ENCODE data around the gene C17orf58. TPM values are rescaled to one million over a fixed set of nuclear protein-coding genes. Genes with fewer than 3 reads are reported as not detected.
"Not testable (repeated sequence)": the region's sequence is repeated elsewhere in the genome, so short reads cannot be mapped to it uniquely, and the experiment has no call there.

C17orf58 gene
- 10 to 100 TPM; 21.0 to 21.7 TPM for total RNA-seq

DNA sequence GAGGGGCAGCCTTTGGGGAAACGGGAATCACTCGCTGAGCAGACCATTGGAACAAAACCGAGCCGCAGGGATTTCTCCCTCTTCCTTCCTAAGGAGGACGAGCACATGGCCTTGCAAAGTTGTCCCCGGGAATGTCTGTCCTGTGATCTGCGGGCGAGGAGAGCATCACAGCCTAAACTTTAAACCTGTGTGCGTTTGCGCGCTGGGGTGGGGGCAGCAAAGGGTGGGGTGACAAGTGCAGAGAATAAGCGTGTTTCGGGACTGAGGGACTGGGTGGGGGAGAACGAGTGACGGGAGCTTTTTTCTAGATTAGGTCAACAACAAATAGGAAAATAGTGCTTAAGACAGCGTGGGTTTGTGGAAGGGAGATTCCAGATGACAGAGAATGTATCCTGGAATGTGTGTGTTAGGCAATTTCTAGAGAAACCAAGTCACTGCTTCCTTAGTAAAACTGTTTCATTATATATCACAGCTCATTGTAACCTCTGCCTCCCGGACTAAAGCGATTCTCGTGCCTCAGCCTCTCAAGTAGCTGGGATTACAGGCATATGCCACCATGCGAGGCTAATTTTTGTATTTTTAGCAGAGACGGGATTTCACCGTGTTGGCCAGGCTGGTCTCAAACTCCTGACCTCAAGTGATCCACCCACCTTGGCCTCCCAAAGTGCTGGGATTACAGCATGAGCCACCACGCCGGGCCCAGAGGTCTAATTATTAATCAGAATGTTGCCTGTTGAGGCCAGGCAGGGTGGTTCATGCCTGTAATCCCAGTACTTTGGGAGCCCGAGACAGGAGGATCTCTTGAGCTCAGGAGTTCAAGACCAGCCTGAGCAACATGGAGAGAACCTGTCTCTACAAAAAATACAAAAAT lies at the start of gene C17orf58:
Gene C17orf58 (minus strand): TSS at position 169 of the 871 bp plus-strand sequence. CDS start 271 bp downstream, outside the sequence.
- POLR2A ChIA-PET = interaction anchor here (0.6 to 1.4 kb wide), 2 partner anchors 39 to 58 kb away, joined by 3 to 4 read pairs; partner anchors contain the start of gene KPNA2
- intact Hi-C loops (cut with micrococcal nuclease); H3K9me3 Mint-ChIP-seq; H3K36me3 Mint-ChIP-seq (ENCODE audit: low read depth); ATAC-seq; H3K27ac Mint-ChIP-seq: not testable (repeated sequence)
- Mint-ChIP-seq H3K4me3 (peak within 1 kb of the TSS; percentile 78), H3K27me3 (peaks cover 17% of the 10 kb centered on the region), H3K4me1 (ENCODE audit: low read depth) (peaks cover 29% of the 10 kb centered on the region)
- DNase-seq = peak; percentile 22
- CTCF ChIA-PET = interaction anchor here (0.6 to 4.8 kb wide), 3 partner anchors 13 to 441 kb away, joined by 4 to 35 read pairs (median 6); no protein-coding TSS in a partner anchor

- Mint-ChIP-seq H3K27me3 (no peaks in the 10 kb centered on the region), H3K36me3 (ENCODE audit: low read depth) (peaks cover 44% of the 10 kb centered on the region), H3K4me3 (peak overlapping the region; percentile 96), H3K4me1 (ENCODE audit: low read depth) (peaks cover 15% of the 10 kb centered on the region), H3K9me3 (no peaks in the 10 kb centered on the region), H3K27ac (peak overlapping the region; percentile 96)
- POLR2A ChIA-PET = interaction anchor here (0.6 to 2.5 kb wide), 10 partner anchors 11 to 425 kb away, joined by 3 to 13 read pairs (median 3); no protein-coding TSS in a partner anchor
- intact Hi-C loops (cut with micrococcal nuclease) = no loop called here
- CTCF ChIA-PET = interaction anchor here (1.1 to 1.6 kb wide), 4 partner anchors 22 to 165 kb away, joined by 3 to 7 read pairs (median 3); no protein-coding TSS in a partner anchor
- TF ChIP-seq, protein P1, sequence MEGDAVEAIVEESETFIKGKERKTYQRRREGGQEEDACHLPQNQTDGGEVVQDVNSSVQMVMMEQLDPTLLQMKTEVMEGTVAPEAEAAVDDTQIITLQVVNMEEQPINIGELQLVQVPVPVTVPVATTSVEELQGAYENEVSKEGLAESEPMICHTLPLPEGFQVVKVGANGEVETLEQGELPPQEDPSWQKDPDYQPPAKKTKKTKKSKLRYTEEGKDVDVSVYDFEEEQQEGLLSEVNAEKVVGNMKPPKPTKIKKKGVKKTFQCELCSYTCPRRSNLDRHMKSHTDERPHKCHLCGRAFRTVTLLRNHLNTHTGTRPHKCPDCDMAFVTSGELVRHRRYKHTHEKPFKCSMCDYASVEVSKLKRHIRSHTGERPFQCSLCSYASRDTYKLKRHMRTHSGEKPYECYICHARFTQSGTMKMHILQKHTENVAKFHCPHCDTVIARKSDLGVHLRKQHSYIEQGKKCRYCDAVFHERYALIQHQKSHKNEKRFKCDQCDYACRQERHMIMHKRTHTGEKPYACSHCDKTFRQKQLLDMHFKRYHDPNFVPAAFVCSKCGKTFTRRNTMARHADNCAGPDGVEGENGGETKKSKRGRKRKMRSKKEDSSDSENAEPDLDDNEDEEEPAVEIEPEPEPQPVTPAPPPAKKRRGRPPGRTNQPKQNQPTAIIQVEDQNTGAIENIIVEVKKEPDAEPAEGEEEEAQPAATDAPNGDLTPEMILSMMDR (IDR thresholded peaks at IDR 0.05) = no peak
- no peak for ATAC-seq
- DNase-seq = no peak
Observed at GRCh38 chr17:68036304-68037147, 40.3 kb upstream of the C17orf58 start.

- TF ChIP-seq, protein P1 (IDR thresholded peaks at IDR 0.05) = no peak
- peaks cover 40% of the 10 kb centered on the region for H3K36me3 Mint-ChIP-seq (ENCODE audit: low read depth)
- ChIA-PET CTCF (interaction anchor here (0.7 to 1.6 kb wide), 4 partner anchors 23 to 796 kb away, joined by 3 to 7 read pairs (median 3); no protein-coding TSS in a partner anchor), POLR2A (interaction anchor here (0.6 to 1.8 kb wide), 6 partner anchors 12 to 426 kb away, joined by 3 to 8 read pairs (median 4); no protein-coding TSS in a partner anchor)
- peak; percentile 91 for ATAC-seq
- H3K9me3 Mint-ChIP-seq = no peaks in the 10 kb centered on the region
- no peaks in the 10 kb centered on the region for H3K27me3 Mint-ChIP-seq
- DNase-seq = peak; percentile 93
- intact Hi-C loops (cut with micrococcal nuclease) = no loop called here
- H3K4me1 Mint-ChIP-seq (ENCODE audit: low read depth) = peaks cover 15% of the 10 kb centered on the region
- peak within 1 kb of the TSS; percentile 96 for H3K4me3 Mint-ChIP-seq
- H3K27ac Mint-ChIP-seq = peak within 1 kb of the TSS; percentile 96
Observed at GRCh38 chr17:68035523-68036303, 39.4 kb upstream of the C17orf58 start, which contains the start of gene KPNA2. Gene KPNA2, plus strand, starts transcription at chr17:68035735. Its CDS starts 1,398 bp downstream, at chr17:68037133.

- Mint-ChIP-seq H3K4me1 (ENCODE audit: low read depth) (peaks cover 15% of the 10 kb centered on the region), H3K9me3 (no peaks in the 10 kb centered on the region), H3K36me3 (ENCODE audit: low read depth) (peaks cover 36% of the 10 kb centered on the region)
Observed at GRCh38 chr17:68035131-68035522, 38.9 kb upstream of the C17orf58 start.

More at GRCh38 chr17:68035131-68035522, 38.9 kb upstream of the C17orf58 start:
- TF ChIP-seq, protein P1 (IDR thresholded peaks at IDR 0.05) = no peak
- peak; percentile 90 for ATAC-seq
- H3K27ac Mint-ChIP-seq = peak overlapping the region; percentile 96
- ChIA-PET CTCF (interaction anchor here (0.7 kb wide), 1 partner anchor 795 kb away, joined by 3 read pairs; no protein-coding TSS in a partner anchor), POLR2A (interaction anchor here (0.6 to 1.8 kb wide), 2 partner anchors 15 to 40 kb away, joined by 3 to 4 read pairs; no protein-coding TSS in a partner anchor)
- DNase-seq = peak; percentile 95
- intact Hi-C loops (cut with micrococcal nuclease) = no loop called here
- H3K27me3 Mint-ChIP-seq = no peaks in the 10 kb centered on the region
- H3K4me3 Mint-ChIP-seq = peak overlapping the region; percentile 96

Measured in activated CD8-positive, alpha-beta T cell treated with anti-CD3 and anti-CD28 coated beads for 36 hours (primary cell).